Spleen (tissue), 7 donors: ENCODE measurements around the gene SEC14L3.

ENCODE experiments used
- POLR2A ChIP-seq, 3 donors: fragments of 450-650 bp; IDR thresholded peaks; one replicate each; pipeline ENCODE4 v1.5.1; 2017; ENCODE audit warnings: antibody characterized with exemption in 3 of 3, mild to moderate bottlenecking in 1 of 3
- POLR2AphosphoS5 ChIP-seq, 3 donors: sonication (generic); formaldehyde crosslinking; IDR thresholded peaks; one replicate each; pipeline ENCODE4 v1.5.1; 2017; ENCODE audit warnings: antibody characterized with exemption in 3 of 3
- TF ChIP-seq, protein P1 (sequence below), 11 experiments: fragments of 200-600 bp in 7 of 11; fragments of 450-650 bp in 4 of 11; sonication (generic) in 4 of 11; IDR thresholded peaks in 8 of 11; conservative IDR thresholded peaks in 3 of 11; 1 replicate in 7 of 11; 2 replicates in 4 of 11; pipeline versions ENCODE4 v1.4.0 to v1.8.0; 2016 to 2021; ENCODE audit warnings: antibody characterized with exemption in 11 of 11, inconsistent platforms in 4 of 11, mild to moderate bottlenecking in 1 of 11
- donor health status: DM: no; HTN: no; CAD: no; lungs with moderate emphysema.
- donor health status: DM: no; HTN: no; CAD: no.
- donor health status: DM: no; HTN: no; CAD: no.

DNA sequence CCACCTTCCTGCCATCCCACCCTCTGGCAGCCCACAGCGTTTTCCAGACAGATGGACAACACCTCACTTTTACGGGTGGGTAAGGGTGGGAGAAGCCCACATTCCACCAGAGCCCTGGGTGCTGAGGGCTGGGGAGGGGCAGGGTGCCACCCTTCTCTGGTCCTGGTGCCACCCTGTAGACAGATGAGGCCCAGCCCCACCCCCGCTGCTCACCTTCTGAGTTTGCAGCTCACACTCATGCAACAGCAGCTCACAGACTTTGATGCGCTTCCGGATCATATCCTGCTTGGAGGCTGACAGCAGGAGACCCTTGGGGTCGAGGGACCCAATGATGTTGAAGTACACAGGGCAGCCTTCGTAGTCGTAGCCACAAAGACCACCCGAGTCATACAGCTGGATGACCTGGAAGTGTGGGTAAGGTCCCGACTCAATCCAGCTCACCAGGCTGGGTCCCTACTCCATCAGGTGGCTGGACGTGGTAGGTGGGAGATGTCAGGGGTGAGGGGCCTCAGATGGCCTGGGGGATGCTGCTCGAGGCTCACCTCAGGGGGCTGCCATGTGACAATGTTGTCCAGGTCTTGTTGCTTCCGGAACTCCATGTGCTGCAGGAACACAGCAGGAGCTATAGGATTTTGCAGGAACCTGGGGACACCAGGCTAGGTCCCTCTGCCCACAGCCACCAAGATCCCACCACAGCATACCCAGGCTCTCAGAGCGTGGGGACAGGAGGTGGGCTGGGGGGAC, 23.4 kb upstream of the SEC14L3 start:
- TF ChIP-seq POLR2A (IDR thresholded peaks at IDR 0.05) (no peak), POLR2AphosphoS5 (IDR thresholded peaks at IDR 0.05) (no peak)
- TF ChIP-seq, protein P1, sequence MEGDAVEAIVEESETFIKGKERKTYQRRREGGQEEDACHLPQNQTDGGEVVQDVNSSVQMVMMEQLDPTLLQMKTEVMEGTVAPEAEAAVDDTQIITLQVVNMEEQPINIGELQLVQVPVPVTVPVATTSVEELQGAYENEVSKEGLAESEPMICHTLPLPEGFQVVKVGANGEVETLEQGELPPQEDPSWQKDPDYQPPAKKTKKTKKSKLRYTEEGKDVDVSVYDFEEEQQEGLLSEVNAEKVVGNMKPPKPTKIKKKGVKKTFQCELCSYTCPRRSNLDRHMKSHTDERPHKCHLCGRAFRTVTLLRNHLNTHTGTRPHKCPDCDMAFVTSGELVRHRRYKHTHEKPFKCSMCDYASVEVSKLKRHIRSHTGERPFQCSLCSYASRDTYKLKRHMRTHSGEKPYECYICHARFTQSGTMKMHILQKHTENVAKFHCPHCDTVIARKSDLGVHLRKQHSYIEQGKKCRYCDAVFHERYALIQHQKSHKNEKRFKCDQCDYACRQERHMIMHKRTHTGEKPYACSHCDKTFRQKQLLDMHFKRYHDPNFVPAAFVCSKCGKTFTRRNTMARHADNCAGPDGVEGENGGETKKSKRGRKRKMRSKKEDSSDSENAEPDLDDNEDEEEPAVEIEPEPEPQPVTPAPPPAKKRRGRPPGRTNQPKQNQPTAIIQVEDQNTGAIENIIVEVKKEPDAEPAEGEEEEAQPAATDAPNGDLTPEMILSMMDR (IDR thresholded peaks at IDR 0.05 in 8 of 11, conservative IDR thresholded peaks at IDR 0.05 in 3 of 11), result no peak
